Loucy (cell line): ENCODE results near the gene TCHHL1.

Experiments
- H2AFZ ChIP-seq: fragments of 200-600 bp; sonication (generic); 2 replicates; pipeline ENCODE4 v1.6.0; 2016; ENCODE audit warnings: antibody characterized with exemption, mild to moderate bottlenecking, low read length, moderate library complexity
- H3F3A ChIP-seq: fragments of 200-600 bp; 2 replicates; pipeline ENCODE4 v1.6.0; 2016; ENCODE audit warnings: antibody characterized with exemption, low read depth, mild to moderate bottlenecking
- H3K27me3 ChIP-seq: fragments of 200-600 bp; sonication (generic); 2 replicates; pipeline ENCODE4 v1.6.1; 2014; ENCODE audit warnings: low read length, mild to moderate bottlenecking; ENCODE audit not compliant: insufficient read depth, poor library complexity, severe bottlenecking
- H3K36me3 ChIP-seq: fragments of 200-600 bp; sonication (generic); 2 replicates; pipeline ENCODE4 v1.6.1; 2016; ENCODE audit warnings: low read length; ENCODE audit not compliant: insufficient read depth
- H3K4me1 ChIP-seq: fragments of 200-600 bp; sonication (generic); 2 replicates; pipeline ENCODE4 v1.5.1; 2014; ENCODE audit warnings: low read length, mild to moderate bottlenecking; ENCODE audit not compliant: insufficient read depth, poor library complexity, severe bottlenecking
- H3K4me2 ChIP-seq: fragments of 200-600 bp; sonication (generic); 2 replicates; pipeline ENCODE4 v1.6.0; 2014; ENCODE audit warnings: antibody characterized with exemption, low read length, low read depth, mild to moderate bottlenecking; ENCODE audit not compliant: poor library complexity, severe bottlenecking
- H3K4me3 ChIP-seq: fragments of 200-600 bp; sonication (generic); 2 replicates; pipeline ENCODE4 v1.5.1; 2014; ENCODE audit warnings: low read length, mild to moderate bottlenecking, mixed read lengths; ENCODE audit not compliant: poor library complexity, severe bottlenecking
- H3K79me2 ChIP-seq: fragments of 200-600 bp; sonication (generic); 2 replicates; pipeline ENCODE4 v1.6.1; 2014; ENCODE audit warnings: low read length; ENCODE audit not compliant: insufficient read depth
- H3K9ac ChIP-seq: fragments of 200-600 bp; sonication (generic); 2 replicates; pipeline ENCODE4 v1.6.0; 2014; ENCODE audit warnings: mild to moderate bottlenecking, low read depth, low read length, moderate library complexity; ENCODE audit not compliant: poor library complexity, severe bottlenecking
- H3K9me2 ChIP-seq: fragments of 200-600 bp; sonication (generic); replicated peaks from 2 replicates; pipeline ENCODE4 v1.6.1; 2016; ENCODE audit warnings: low read depth, low read length, mixed read lengths
- H3K9me3 ChIP-seq: fragments of 200-600 bp; sonication (generic); 2 replicates; pipeline ENCODE4 v1.6.1; 2014; ENCODE audit warnings: mild to moderate bottlenecking, antibody characterized with exemption, low read length, low read depth; ENCODE audit not compliant: insufficient read depth
- H4K20me1 ChIP-seq: fragments of 200-600 bp; sonication (generic); 2 replicates; pipeline ENCODE4 v1.6.0; 2014; ENCODE audit warnings: antibody characterized with exemption, low read length, mild to moderate bottlenecking; ENCODE audit not compliant: insufficient read depth, poor library complexity, severe bottlenecking
- EZH2phosphoT487 ChIP-seq: fragments of 200-600 bp; IDR thresholded peaks from 2 replicates; pipeline ENCODE4 v1.6.1; 2018; ENCODE audit warnings: antibody characterized with exemption, mild to moderate bottlenecking, moderate library complexity, borderline replicate concordance
- TF ChIP-seq, protein P1 (sequence below): fragments of 200-600 bp; sonication (generic); conservative IDR thresholded peaks from 2 replicates; pipeline ENCODE4 v1.5.1; 2014; ENCODE audit warnings: mild to moderate bottlenecking, antibody characterized with exemption, low read length

The TCHHL1 gene

DNA sequence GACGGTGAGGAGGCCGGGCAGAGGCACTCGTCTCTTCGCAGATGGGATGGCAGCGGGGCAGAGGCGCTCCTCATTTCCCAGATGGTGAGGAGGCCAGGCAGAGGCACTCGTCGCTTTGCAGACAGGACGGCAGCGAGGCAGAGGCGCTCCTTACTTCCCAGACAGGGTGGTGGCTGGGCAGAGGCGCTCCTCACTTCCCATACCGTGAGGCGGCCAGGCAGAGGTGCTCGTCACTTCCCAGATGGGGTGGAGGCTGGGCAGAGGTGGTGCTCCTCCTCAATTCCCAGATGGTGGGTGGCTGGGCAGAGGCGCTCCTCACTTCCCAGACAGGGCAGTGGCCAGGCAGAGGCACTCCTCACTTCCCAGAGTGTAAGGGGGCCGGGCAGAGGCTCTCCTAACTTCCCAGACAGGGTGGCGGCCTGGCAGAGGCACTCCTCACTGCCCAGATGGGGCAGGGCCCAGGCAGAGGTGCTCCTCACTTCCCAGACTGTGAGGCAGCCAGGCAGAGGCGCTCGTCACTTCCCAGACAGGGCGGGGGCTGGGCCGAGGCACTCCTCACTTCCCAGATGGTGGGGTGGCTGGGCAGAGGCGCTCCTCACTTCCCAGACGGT lies 9.9 kb downstream of the TCHHL1 start:
- Histone ChIP-seq H3K4me2 (no peak overlapping the region), H3K27me3 (no peaks in the 10 kb centered on the region), H4K20me1 (no peaks in the 10 kb centered on the region), H3K9ac (no peak overlapping the region), H3K4me3 (no peak overlapping the region), H3K36me3 (no peaks in the 10 kb centered on the region), H2AFZ (no peak overlapping the region), H3F3A (0 out of 2 replicates have a peak, but pooled peaks cover 3% of the 10 kb centered on the region), H3K9me2 (no peaks in the 10 kb centered on the region), H3K9me3 (no peaks in the 10 kb centered on the region), H3K79me2 (no peaks in the 10 kb centered on the region), H3K4me1 (peaks cover 11% of the 10 kb centered on the region)
- no peak for TF ChIP-seq EZH2phosphoT487
- TF ChIP-seq, protein P1, sequence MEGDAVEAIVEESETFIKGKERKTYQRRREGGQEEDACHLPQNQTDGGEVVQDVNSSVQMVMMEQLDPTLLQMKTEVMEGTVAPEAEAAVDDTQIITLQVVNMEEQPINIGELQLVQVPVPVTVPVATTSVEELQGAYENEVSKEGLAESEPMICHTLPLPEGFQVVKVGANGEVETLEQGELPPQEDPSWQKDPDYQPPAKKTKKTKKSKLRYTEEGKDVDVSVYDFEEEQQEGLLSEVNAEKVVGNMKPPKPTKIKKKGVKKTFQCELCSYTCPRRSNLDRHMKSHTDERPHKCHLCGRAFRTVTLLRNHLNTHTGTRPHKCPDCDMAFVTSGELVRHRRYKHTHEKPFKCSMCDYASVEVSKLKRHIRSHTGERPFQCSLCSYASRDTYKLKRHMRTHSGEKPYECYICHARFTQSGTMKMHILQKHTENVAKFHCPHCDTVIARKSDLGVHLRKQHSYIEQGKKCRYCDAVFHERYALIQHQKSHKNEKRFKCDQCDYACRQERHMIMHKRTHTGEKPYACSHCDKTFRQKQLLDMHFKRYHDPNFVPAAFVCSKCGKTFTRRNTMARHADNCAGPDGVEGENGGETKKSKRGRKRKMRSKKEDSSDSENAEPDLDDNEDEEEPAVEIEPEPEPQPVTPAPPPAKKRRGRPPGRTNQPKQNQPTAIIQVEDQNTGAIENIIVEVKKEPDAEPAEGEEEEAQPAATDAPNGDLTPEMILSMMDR = no peak

DNA sequence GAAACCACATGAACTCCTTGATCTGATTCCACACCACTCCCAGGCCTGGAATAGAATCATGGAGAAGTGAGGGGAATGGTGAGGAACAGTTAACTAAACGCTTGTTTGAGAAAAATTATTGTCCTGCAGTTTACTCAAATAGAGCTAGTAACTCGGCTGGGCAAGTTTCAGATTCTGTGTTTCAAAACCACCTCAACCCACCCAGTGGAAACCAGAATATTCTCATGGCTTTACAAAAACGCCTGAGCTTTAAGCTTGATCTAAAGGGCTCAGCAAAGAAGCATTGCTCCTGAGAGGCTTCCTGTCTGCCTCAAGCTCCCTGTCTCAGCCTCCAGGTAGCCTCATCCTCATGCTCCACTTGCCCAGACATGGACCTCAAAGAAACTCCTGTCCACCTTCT lies 16.6 kb downstream of the TCHHL1 start:
- Histone ChIP-seq H3K4me3 (no peak overlapping the region), H3K9me2 (no peaks in the 10 kb centered on the region), H4K20me1 (no peaks in the 10 kb centered on the region), H3K9ac (no peak overlapping the region), H3K36me3 (no peaks in the 10 kb centered on the region), H3K27me3 (no peaks in the 10 kb centered on the region), H2AFZ (no peak overlapping the region), H3K4me2 (no peak overlapping the region), H3K4me1 (peaks cover 18% of the 10 kb centered on the region), H3K79me2 (no peaks in the 10 kb centered on the region), H3K9me3 (no peaks in the 10 kb centered on the region), H3F3A (no peaks in the 10 kb centered on the region)
- TF ChIP-seq, protein P1 = no peak
- TF ChIP-seq EZH2phosphoT487 = no peak

DNA sequence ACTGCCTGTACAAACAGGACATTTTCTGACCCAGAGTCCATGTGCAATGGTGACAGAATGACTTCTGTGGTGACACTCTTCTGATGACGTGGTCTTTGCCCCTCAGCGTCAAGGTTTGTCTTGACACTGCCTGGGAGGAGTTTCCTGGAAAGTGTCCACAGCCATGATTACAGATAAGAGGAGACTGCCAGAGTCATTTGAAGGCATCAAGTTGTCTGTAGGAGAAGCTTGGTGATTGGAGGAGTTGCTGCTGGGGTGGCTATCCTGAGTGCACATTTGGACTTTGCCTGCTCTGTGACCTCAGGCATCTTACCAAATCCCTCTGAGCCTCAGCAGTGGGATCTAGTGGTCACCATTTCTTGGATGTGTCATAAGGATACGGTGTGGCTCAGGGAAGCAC lies 17.7 kb downstream of the TCHHL1 start:
- no peaks in the 10 kb centered on the region for H3K9me2 ChIP-seq
- H3F3A ChIP-seq = no peaks in the 10 kb centered on the region
- no peak overlapping the region for H3K9ac ChIP-seq
- no peak overlapping the region for H3K4me2 ChIP-seq
- no peak overlapping the region for H2AFZ ChIP-seq
- H3K36me3 ChIP-seq = no peaks in the 10 kb centered on the region
- H3K4me1 ChIP-seq = peaks cover 16% of the 10 kb centered on the region
- no peaks in the 10 kb centered on the region for H4K20me1 ChIP-seq
- H3K27me3 ChIP-seq = no peaks in the 10 kb centered on the region
- TF ChIP-seq, protein P1 = no peak
- no peak for TF ChIP-seq EZH2phosphoT487
- H3K9me3 ChIP-seq = no peaks in the 10 kb centered on the region
- H3K4me3 ChIP-seq = no peak overlapping the region
- no peaks in the 10 kb centered on the region for H3K79me2 ChIP-seq
